Stimulated activated CD8-positive, alpha-beta memory T cell treated with anti-CD3 and anti-CD28 coated beads, Interleukin-4, amount 100 ng/mL, for 24 hours (primary cell): Measurements from ENCODE around the gene MED15.
"Not testable (repeated sequence)": the region's sequence is repeated elsewhere in the genome, so short reads cannot be mapped to it uniquely, and the experiment has no call there.

Source experiments
- DNase-seq: peaks from one replicate; pipeline ENCODE4 v3.0.0-alpha.2; 2020; ENCODE audit warnings: low read depth

MED15 gene

DNA sequence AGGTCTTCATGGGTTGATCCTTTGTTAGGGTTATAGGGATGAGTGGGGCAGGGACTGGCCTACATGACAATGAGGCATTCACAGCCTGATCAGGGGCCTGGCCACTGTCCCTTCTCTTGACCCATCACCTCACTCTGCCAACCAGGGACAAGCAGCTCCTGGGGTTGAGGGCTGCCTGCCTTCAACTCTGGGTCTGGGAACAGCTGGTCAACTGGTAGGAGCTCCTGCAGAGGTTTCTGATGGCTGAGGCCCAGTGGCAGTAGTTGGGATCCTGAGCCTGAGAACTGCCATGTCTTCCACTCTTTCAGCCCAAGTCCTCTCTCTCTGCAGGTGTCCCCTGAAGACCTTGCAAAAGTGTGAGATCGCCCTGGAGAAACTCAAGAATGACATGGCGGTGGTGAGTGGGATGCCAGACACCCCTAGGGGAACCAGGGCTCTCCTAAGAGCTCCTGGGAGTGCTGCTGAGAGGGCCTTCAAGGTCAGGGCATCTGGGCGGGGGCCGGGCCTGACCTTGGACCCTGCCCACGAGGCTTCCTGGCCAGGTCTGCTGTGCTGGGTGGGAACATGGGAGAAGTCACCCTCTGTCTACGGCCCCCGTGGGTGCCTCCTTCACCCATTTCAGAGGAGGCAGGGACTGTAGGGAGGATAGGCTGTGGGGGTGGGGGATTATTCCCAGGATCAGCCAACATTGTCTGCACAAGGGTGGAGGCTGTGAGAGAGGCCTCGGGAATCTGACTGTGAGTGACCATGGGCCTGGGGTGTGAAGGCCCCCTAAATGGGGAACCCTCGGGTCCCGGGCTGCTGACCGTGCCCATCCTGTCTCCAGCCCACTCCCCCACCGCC, 76.8 kb downstream of the MED15 start:
- DNase-seq: no peak

DNA sequence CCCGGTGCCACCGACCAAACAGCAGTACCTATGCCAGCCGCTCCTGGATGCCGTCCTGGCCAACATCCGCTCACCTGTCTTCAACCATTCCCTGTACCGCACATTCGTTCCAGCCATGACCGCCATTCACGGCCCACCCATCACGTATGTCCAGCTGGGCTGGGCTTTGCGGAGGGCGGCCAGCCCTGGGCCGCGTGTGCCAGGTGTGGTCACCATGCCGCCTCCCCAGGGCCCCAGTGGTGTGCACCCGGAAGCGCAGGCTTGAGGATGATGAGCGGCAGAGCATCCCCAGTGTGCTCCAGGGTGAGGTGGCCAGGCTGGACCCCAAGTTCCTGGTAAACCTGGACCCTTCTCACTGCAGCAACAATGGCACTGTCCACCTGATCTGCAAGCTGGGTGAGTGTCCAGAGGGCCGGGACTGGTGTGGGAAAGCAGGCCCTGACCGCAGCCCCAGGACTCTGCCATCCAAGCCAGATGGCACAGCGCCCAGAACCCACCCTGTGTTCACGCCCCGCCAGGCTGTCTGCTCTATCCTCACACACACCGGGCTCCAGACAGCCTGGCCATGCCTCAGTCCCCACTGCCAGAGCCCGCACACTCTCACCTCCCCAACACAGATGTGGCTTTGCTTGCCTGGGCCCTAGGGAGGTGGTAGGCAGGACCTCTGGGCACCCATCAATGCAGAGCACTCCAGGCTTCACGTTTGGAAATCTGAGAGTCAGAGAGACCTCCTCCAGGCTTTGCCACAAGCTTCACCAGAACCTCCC, 77.6 kb downstream of the MED15 start:
- DNase-seq: no peak

DNA sequence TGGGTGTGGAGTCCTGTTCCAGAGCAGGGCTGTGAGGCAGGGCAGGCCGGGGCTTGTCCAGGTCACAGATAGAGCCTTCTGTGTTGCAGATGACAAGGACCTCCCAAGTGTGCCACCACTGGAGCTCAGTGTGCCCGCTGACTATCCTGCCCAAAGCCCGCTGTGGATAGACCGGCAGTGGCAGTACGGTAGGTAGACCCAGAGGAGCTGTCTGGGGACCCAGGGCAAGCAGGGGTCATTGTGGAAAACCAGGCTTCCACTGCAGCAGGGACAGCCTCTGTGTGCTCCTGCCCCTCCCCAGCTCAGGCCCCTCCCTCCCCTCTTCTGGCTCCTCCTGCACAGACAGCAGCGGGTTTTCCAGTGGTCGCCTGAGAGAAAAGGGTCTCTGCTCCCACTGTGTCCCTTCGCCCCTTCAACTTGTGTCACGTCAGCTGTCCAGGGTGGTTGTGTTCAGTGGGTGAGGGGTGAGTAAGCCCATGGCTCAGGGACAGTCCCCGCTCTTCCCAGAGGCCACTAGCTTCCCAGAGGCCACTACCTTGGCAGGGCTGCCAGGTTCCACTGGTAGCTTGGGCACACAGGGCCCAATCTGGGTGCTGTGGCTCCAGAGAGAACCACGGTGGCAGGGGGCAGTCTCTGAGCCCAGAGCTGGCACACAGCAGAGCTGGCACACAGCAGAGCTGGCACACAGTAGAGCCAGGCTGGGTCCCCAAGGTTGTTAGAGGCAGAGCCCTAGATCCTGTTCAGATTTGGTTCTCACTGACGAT, 78.4 kb downstream of the MED15 start:
- DNase-seq: no peak

DNA sequence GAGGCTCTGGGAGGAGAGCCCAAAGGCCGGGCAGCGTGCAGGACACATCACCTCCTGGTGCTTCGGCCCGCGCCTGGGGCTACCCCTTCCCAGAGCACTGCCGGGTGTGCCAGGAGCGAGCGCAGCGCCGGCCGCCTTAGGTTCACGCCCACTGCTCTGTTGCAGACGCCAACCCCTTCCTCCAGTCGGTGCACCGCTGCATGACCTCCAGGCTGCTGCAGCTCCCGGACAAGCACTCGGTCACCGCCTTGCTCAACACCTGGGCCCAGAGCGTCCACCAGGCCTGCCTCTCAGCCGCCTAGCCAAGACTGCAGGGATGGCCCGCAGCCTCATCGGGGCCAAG, 79.0 kb downstream of the MED15 start:
- no peak for DNase-seq

DNA sequence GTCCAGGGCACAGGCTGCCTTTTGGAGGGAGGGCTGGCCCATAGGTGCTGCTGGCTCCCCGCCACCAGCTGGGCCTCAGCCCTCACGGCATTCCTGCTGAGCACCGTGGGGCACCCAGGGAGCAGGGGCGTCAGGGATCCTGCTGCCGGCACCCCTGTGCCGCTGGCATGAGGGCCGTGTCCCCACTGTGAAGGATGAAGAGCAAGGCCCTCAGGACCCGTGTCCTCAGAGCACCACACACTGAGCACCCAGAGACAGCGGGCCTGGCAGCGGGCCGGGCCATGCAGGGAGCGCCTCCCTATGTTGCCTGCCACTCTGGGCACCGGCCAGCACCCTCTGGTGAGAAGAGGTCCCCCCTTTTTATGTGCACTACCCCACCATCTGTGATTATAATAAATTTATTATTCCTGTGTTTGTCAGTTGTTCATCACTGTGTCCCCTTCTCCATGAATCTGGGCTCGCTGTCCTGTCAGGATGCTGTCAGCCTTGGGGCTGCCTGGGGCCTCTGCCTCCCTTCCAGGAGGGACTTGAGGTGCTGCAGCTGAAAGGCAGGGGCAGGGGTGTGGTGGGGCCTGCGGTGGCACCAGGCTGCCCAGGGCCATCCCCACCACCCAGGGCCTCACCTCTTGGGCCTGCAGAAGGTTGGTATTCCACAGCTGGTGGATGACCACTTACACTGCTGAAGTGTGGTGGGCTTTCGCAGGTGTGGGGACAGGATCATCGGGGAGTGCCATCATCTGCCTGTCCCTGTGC, 80.0 kb downstream of the MED15 start:
- DNase-seq: no peak

DNA sequence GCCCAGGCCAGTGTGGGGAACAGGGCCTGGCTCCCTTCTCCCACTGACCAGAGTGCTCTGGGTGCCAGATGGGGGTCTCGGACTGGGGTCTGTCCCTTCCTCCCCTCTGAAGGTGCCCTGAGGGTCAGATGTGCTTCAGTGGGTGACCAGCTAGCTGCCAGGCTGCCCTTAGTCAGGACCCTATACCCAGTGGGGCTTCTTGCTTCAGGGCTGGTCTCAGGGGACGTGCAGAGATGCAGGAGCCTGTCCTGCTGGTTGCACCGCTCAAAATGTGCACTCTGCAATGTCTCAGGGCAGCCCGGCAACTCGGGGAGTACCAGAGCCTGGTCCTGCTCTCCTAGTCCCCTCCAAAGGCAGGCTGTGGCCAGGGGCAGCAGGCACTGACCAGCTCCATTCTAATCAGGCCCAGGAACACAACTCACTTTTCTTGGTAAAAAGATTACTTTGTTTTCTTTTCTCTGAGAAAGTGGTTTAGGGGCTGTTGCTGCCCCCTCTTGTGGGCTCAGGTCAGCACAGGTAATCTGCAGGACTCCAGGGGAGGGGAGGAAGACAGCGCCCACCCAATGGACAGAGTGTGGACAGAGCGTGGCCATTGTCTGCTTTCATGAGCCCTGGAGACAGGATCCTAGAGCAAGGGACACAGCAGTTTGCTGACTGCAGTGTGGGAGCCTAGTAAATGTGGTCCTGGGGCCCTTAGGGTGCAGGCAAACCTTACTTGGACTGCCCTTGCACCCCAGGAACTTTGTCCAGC, 80.9 kb downstream of the MED15 start:
- DNase-seq: no peak

DNA sequence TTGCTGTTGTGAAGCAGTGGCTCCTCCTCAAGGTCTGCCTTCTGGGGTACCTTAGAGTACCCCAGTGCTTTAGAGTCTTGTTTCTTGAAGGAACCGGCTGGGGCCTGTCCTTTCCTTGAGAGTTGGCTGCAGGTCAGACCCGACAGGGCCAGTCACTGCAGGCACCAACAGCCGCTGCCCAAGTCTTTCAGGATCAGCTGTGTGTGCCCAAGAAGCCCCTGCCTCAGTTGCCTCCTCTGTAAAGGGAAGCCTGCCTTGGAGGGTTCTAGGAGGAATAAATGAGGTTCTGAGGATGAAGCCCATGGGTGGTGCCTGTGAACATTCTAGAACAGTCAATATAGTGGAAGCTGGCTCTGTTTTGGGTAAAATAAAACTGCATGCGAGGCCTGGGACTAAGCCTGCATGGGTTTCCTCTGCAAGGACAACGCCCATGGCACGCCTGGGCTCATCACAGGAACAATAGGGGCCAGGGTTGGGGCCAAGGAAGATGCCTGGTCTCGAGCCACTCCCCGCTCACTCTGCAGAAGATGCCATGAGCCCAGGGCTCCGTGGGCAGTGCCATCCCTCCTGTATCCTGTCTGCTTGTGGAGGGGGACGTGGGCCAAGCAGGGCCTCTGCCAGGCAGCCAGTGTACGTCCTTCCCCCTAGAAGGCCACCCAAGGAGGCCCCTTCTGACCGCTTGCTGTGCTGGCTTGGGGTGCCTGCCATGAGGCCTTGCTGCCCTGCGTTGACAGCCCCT, 81.6 kb downstream of the MED15 start:
- DNase-seq: no peak

DNA sequence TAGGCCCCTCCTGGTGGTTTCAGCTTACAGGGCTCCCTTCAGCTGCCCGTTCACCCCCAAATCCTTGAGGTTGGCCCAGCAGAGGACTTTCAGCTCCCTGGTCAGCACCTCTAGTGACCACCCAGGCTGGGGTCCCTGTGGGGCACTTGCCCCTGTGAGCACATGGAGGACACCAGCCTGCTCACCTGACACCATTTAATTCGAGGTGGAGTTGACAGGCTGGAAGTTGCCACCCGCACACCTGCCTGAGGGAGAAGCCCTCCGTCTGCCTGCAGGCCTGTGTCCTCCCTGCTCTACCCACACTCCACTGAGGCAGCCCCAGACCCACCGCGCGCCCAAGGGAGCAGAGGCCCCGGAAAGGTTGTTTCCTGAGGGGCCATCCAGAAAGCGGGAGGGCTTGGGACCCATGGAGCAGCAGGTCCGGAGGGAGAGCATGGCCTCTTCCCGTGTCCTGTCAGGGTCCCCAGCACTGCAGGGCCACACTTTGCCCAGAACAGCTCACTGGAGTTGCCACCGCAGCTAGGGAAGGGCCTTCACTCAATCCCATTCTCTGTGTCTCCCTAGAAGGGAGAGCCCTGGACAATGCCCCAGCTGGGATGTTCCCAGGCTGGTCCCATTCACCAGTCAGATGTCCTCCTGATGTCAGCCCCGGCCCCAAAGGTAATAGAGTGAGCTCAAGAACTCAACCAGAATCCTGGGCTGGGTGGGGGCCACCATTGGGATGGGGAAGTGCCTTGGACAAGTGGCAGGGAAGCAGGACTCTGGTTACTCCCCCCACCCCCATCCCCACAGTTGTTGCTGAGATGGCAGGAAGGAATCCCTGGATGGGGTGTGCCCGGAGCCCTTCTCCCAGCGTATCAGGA, 82.4 kb downstream of the MED15 start:
- no peak for DNase-seq

DNA sequence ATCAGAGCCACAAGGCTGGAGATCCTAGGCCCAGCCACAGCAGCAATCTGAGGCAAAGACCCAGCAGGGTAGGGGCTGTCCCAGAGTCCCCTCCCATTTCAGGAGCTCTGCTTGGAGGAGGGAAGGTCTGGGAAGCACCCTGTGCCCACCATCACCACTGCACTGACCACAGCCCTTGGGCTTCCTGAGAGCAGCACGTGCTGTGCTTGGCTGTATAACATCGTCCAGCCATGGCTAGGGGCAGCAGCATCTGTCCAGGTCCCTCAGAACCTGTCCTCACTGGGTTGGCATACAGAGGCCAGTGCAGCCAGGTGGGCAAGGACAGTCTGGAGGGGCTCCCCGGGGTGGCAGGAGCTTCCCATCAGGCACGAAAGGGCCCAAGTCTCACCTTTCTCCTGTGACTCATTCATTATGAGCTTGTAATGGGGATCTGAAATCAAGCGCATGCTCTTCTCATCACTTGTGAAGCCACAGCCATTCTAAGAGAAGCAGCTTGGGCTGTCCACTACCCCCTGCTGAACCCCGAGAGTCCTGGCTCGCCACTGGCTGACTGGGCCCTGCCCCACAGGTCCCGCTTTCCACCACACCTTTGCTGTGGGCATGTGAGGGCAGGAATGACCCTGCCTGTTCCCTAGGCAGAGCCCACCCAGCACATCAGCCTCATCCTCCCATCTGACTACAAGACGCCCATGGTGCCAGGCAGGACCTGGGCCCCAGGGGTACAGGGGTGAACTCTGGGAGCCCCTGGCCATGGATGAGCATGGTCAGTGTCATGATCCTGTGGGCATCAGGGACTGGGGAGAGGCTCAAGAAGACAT, 83.3 kb downstream of the MED15 start:
- DNase-seq: no peak

DNA sequence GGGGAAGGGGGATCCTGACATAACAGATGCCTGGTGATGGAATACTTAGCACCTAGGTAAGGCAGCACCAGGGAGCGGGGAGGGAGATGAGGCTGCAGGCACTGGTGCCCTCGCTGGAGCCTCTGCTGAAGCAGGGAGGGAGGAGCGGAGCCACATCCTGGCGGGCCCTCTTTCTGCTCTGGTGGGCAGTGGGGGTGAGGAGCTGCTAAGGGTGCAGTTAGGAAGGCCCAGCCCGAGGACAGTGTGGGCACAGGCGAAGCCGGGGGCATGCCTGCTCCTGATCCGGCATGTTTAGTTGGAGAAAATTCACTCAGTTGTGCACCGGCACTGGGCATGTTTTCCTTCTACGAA, 83.9 kb downstream of the MED15 start:
- DNase-seq: no peak

DNA sequence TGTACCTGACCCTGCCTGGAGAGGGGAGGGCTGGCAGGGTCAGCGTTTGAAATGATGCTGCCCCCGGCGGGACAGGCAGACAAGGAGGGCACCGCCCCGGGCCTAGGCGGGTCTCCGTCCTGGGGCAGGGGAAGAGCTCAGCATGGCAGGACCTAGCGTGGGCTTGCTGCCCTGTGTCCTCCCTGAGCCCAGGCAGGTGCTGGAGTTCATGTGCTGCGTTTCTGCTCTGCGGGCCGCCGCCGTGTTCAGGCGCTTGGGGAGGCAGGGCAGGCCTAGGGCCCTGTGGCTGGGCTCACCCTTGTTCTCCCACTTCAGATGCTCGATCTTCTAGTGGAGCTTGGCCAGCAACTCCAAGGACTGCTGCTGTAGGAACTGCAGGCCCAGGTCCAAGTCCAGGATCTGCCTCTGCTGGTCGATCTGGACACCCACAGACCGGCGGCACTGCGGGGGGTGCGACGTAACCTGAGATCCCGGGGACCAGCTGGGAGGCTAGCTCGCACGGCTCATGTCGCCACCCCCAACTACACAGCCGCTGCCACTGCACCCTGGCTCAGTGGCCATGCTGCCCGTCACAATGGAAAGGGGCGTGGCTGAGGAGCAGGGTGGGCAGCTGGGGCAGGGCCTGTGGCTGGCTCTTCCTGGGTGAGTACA, 84.4 kb downstream of the MED15 start:
- no peak for DNase-seq

DNA sequence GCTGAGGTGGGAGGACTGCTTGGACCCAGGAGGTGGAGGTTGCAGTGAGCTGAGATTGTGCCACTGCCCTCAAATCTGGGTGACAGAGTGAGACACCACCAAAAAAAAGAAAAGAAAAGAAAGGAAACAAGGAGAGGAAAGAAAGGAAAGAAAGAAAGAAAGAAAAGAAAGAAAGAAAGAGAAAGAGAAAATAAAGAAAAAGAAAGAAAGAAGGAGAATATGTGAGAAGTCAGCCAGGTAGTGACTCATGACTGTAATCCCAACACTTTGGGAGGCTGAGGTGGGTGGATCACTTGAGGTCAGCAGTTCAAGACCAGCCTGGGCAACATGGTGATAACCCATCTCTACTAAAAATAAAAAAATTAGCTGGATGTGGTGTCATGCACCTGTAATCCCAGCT, 86.6 kb downstream of the MED15 start:
- DNase-seq: not testable (repeated sequence)

DNA sequence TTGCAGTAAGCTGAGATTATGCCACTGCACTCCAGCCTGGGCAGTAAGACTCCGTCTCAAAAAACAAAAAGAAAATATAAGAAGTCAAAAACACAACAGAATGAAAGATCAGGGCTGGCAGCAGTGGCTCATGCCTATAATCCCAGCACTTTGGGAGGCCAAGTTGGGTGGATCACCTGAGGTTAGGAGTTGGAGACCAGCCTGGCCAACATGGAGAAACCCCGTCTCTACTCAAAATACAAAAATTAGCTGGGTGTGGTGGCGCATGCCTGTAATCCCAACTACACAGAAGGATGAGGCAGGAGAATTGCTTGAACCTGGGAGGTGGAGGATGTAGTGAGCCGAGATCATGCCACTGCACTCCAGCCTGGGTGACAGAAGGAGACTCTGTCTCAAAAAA, 87.1 kb downstream of the MED15 start:
- DNase-seq: not testable (repeated sequence)

DNA sequence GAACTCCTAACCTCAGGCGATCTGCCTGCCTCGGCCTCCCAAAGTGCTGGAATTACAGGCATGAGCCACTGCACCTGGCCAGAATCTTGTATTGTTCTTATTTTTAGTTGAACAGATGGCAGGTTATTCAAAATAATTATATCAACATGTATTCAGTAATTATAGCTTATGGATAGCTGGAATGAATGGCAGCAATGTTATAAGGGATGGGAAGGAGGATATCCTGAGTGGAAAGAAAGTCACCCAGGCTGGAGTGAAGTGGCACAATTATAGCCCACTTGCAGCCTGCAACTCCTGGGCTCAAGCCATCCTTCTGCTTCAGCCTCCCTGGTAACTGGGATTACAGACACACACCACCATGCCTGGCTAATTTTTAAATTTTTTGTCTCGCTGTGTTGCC, 88.1 kb downstream of the MED15 start:
- DNase-seq: no peak

DNA sequence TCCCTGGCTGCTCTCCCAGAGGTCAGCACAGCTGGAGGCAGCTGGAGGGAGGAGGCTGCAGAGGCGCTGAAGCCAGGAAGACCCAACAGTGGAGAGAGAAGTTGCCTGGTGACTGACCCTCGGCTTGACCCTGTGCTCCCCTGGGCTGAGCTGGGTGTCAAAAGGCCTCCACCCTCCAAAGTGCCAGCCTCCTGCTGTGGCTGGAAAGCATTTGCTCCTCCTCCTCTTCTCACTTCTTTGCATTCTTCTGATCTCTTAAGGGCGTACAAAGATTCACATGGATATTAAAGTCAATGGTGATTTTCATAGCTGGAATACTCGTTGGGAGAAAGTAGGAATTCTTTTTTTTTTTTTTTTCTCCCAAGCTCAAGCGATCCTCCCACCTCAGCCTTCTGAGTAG, 91.7 kb downstream of the MED15 start:
- no peak for DNase-seq

DNA sequence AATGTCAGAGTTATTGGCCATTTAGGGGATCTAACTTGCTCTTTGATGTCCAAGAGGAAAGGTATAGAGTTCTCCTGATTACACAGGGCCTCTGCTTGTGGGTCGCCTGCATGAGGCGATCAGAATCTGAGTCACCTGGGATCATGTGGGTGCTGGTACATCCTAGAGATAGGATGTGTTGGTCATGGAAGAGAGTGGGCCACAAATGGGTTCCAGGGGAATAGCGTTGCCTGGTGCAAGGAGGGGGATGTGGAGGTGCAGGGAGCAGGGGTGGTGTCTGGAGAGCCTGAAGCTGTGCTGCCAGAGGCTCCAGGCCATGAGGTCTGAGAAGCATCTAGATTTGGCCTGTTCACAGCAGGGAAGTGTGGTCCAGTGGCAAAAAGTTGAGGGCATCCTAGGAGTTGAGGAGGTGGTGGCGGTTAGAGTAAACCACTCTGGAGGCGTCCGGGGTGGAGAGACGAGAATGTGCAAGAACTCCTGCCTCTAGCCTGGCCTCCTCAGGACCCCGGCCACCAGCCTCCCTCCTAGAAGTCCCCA, 92.8 kb downstream of the MED15 start:
- no peak for DNase-seq

DNA sequence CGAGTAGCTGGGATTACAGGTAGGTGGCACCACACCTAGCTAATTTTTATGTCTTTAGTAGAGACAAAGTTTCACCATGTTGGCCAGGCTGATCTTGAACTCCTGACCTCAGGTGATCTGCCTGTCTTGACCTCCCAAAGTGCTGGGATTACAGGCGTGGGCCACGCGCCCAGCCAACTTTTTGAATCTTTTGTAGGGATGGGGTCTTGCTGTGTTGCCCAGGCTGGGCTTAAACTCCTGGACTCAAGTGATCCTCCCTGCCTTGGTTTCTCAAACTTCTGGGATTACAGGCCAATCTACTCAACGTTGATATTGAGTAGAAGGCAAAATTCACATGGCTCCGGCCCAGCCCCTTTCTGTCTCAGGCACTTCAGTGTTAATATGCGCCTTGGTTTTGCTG, 93.9 kb downstream of the MED15 start:
- DNase-seq: no peak

DNA sequence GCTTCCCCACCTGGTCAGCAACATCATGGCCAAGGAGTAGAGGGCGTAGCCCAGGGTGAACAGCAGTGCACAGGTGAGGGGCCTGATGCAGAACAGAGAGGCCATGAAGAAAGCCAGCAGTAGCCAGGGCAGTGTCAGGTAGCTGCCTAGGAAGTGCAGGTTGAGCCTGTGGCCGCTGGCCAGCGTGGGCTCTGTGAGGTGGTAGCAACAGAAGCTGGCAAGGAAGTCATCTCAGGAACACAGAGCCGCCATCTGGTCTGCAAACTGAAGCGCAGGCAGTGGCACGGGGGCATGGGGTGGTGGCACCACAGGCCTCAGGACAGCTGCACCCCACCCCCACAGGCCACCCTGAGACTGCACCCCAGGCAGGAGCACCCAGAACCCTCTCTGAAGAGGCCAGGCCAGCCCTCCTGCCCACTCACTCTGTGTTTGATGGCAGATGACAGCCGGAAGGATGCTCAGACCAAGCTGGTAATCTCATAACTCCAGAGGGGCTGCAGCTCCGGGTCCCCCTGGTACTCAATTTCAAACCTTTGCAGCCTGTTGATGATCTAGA, 95.3 kb downstream of the MED15 start:
- no peak for DNase-seq
